HG02885 (cell line): ENCODE measurements around the gene HBD.
"Not testable (repeated sequence)": the region's sequence is repeated elsewhere in the genome, so short reads cannot be mapped to it uniquely, and the experiment has no call there.

Experiments
- ATAC-seq: cut with Tn5 transposase; IDR thresholded peaks from one replicate; pipeline ENCODE4 v1.9.1; 2021; ENCODE audit warnings: mild to moderate bottlenecking; ENCODE audit not compliant: unreplicated experiment, poor library complexity

Gene HBD

GRCh38 chr11:5254023-5254422 lies 19.7 kb upstream of the HBD start:
- not testable (repeated sequence) for ATAC-seq

DNA sequence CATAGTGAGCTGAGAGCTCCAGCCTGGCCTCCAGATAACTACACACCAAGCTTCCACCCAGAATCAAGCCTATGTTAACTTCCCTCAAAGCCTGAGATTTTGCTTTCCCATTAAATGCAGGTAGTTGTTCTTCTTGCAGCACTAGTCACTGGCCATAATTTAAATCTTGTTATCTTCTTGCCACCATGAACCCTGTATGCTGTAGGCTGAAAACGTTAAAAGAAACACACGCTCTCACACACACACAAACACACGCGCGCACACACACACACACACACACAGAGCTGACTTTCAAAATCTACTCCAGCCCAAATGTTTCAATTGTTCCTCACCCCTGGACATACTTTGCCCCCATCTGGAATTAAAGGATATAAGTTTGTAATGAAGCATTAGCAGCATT lies 19.2 kb upstream of the HBD start:
- ATAC-seq = not testable (repeated sequence)

DNA sequence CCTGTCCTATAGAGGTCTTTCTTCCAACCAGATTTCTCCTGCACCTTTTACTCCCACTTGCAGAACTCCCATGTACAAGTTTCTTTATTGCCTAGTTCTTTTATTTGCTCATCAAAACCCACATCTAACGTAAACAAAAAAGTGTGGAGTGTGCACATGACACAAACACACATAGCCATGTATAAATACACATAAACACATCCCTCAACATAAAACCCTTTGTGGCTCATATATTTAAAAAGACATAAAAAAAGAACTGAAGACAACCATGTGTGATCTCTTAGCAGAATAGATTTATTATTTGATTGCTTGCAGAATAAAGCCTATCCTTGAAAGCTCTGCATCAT lies 18.6 kb upstream of the HBD start:
- no peak for ATAC-seq

DNA sequence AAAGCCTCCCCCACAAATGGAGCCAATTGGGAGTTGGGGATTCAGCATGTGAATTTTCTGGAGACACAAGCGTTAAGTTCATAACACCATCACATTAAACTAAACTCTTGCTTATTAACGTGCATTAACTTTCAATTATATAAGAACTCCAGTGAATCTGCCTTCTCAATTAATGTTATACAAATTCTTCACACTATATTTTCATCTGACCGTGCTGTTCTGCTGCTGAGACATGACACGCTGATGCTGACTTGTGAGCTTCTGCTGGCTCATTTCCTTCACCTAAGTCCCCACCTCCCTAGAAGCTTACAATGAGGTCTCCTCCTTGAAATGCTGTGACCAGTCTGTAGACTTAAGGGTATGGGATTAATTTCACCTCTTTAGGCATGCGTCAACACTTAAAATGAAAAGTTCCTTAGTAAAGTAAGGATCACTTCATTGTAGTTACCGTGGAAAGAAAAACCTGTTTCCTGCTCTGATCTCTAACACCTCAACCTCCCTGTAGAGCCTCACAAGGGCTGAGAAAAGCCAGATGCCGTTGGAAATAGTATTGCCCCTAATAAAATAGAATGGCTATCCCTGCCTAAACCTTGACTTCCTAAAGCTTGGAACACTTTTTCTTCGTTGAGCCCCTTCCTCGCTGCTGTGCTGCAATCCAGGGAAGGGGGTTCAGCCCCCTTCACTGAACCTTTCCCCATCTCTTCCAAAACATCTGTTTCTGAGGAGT lies 18.1 kb upstream of the HBD start:
- ATAC-seq = no peak

DNA sequence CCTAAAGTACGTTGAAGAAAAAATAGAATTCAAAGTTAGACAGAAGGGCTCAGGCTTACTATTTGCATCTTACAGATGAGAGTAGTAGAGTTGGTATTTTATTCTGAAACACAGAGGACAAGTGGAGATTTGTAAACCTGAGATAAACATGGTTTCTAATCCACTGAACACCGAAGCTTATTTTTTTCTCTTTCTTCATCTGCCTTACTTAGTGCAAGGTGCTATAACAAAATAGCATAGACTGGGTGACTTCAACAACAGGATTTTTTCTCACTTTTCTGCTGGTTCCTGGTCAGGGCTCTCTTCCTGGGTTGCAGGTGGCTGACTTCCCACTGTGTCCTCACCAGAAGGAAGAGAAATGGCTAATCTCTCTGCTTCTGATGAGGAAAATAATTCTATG lies 17.5 kb upstream of the HBD start:
- ATAC-seq = no peak

DNA sequence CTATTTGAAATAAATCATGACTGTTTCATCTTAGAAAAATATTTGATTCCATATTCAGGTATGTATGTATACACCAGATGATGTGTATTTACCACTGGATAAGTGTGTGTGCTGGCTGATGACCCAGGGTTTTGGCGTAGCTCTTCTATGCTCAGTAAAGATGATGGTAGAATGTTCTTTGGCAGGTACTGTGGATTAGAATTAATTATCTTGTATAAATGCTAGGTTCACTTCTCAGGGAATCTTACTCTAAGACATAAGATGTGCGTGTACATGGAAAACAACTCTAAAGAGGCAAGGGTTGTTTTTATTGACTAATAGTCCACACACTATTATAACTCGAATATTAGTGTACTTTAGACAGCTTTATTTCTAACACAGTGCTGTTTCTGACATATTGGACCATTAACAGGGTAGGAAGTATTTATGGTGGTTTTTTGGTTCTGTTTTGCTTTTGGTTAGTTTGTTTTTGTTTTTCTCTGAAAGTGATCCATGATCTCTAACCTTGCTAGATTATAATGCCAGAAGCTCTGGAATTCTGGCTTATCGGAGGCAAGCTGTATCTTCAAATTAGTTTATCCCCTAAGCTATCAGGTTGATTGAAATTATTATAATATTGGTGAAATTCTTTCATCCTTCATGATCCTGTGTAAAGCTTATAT lies 16.4 kb upstream of the HBD start:
- ATAC-seq = no peak

- not testable (repeated sequence) for ATAC-seq
These were observed 15.6 kb upstream of the HBD start, which contains the start of gene HBG1 for GRCh38 chr11:5249807-5250396. HBG1 (minus strand) TSS chr11:5249857; CDS start chr11:5249804, 53 bp downstream.

DNA sequence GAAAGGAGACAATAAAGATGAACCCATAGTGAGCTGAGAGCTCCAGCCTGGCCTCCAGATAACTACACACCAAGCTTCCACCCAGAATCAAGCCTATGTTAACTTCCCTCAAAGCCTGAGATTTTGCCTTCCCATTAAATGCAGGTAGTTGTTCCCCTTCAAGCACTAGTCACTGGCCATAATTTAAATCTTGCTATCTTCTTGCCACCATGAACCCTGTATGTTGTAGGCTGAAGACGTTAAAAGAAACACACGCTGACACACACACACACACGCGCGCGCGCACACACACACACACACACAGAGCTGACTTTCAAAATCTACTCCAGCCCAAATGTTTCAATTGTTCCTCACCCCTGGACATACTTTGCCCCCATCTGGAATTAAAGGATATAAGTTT lies 14.2 kb upstream of the HBD start:
- not testable (repeated sequence) for ATAC-seq

- no peak for ATAC-seq
These were observed 13.3 kb upstream of the HBD start for GRCh38 chr11:5247472-5248192.

- ATAC-seq = no peak
These were observed 12.6 kb upstream of the HBD start for GRCh38 chr11:5246772-5247471.

DNA sequence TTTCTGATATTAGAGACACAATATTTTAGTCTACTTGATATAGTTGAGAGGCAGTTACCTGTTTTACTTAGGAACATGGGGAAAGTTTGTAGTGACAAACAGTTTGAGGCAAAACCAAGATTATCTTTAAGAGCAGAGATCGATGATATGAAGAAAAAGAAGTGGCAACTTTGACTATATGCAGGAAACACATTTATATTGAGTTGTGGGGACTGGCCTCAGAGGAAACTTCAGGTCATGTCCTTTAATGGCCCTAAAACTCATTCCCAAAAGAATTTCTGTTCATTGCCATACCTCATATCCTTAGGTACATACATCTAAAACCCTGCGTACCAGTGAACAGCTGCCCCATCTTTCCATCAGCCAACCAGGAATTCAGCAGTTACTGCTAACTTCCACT lies 10.9 kb upstream of the HBD start:
- ATAC-seq = no peak

DNA sequence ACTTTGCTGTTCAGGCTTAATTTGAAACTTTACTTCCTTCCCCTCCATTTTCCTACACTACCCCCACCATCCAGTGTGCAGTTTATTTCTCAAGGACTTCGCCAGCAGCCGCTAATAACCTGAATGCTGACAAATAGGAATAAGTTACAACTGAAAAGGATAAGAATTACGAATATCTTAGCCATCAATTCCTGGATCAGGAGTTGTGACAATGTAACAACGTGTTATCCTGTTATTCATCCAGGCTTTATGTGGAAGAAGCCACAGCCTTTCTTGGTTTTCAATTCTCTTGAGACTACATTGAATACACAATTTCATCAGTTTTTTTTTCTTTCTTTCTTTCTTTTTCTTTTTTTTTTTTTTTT lies 9.5 kb upstream of the HBD start:
- ATAC-seq = no peak

- ATAC-seq = peak; percentile 53
These were observed 8.9 kb upstream of the HBD start for GRCh38 chr11:5242933-5243815.

DNA sequence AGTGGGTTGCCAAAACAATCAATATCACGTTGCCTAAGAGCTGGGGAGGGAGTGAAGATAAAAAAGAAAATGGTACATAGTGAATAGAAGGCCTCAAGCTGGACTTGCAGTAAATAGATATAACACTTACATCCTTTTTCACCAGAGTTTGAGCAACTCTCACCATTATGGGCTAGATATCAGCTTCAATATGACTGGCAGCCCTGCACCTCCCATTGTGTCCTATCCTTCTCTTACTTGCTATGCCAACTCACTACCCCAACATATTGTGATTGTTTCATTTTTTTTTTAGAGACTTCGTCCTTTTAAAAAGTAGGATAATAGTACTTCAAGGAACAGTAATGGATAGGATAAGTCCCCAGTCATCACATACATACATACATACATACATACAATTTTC lies 7.9 kb upstream of the HBD start:
- no peak for ATAC-seq

GRCh38 chr11:5241458-5241857 lies 7.2 kb upstream of the HBD start:
- no peak for ATAC-seq

GRCh38 chr11:5240458-5240857 lies 6.2 kb upstream of the HBD start:
- no peak for ATAC-seq

GRCh38 chr11:5240056-5240455 lies 5.8 kb upstream of the HBD start:
- no peak for ATAC-seq

DNA sequence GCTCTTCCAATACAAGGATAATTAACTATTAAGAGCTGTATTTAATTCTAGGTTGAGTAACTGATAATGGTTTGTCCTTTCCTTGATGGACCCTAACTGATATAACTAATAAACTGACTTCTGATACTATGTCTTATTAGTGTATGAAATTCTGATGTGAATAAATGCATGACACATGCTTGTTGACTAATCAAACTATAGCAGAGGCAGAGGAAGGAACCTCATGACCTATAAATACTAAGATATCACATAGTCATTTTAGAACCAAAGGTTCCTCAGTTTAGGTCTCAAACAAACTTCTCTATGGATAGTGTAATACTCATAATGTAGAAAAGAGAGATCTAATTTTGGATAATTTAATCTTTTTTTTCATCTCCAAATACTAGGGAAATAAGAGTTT lies 4.8 kb upstream of the HBD start:
- ATAC-seq = no peak

DNA sequence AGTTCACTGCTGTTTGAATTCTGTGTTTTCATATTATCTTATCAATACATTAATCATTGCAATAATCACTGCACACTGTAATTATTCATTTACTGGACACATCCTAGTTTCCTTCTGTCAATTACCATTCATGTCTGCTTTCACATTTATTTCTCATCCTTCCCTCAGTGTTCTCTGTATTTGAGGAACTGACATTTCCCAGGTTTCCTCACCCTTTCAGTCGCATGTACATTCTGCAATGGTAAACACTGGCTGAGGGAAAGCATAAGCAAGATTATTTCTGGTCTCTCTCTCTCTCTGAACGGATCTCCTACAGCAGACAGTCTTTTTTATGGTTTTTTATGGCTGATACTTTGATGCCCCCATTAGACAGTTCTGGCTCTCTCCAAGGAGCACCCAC lies 4.2 kb upstream of the HBD start:
- no peak for ATAC-seq

- ATAC-seq = no peak
These were observed 3.1 kb upstream of the HBD start for GRCh38 chr11:5237420-5237819.
